ENCODE data around the gene ANKRD33B. TPM values are rescaled to one million over a fixed set of nuclear protein-coding genes. Genes with fewer than 3 reads are reported as not detected.

ANKRD33B gene
- polyA plus RNA-seq, 1 donor (not counting 4 experiments of a cell fraction or from before 2014, with no cell fraction given), result 1.9 TPM

GRCh38 chr5:10536511-10536910 is 27.4 kb upstream of the ANKRD33B start:
- no peaks in the 10 kb centered on the region for H3K9me1 ChIP-seq (ENCODE audit: control insufficient read depth, extremely low read depth, insufficient read depth, low read length)
- H4K20me1 ChIP-seq (ENCODE audit: control insufficient read depth, extremely low read depth, insufficient read depth, low read length), result no peaks in the 10 kb centered on the region
- no peak overlapping the region for H3K4me3 ChIP-seq (ENCODE audit: control insufficient read depth in 2 of 3, extremely low read depth in 1 of 3, insufficient read depth in 2 of 3, low read depth in 1 of 3, low read length in 3 of 3)
- peaks cover 16% of the 10 kb centered on the region for H3K4me1 ChIP-seq (ENCODE audit: control insufficient read depth, extremely low read depth, insufficient read depth, low read length)
- no peaks in the 10 kb centered on the region for H3K9me3 ChIP-seq (ENCODE audit: control insufficient read depth, low read depth, low read length)
- H3K27me3 ChIP-seq (ENCODE audit: control insufficient read depth, extremely low read depth, insufficient read depth, low read length), result peaks cover 7% of the 10 kb centered on the region
- H2AFZ ChIP-seq (ENCODE audit: control insufficient read depth, low read length), result no peak overlapping the region
- H3K36me3 ChIP-seq (ENCODE audit: control insufficient read depth in 2 of 2, extremely low read depth in 1 of 2, insufficient read depth in 2 of 2, low read length in 2 of 2), result no peaks in the 10 kb centered on the region
- no peak for TF ChIP-seq EZH2 (IDR thresholded peaks at IDR 0.05; ENCODE audit: low read length)
- TF ChIP-seq CTCF (optimal IDR thresholded peaks at IDR 0.05 in 1 of 3, IDR thresholded peaks at IDR 0.05 in 1 of 3, conservative IDR thresholded peaks at IDR 0.05 in 1 of 3; ENCODE audit: extremely low read depth in 1 of 3, insufficient read depth in 2 of 3, low read length in 3 of 3), result no peak
- FAIRE-seq (no peak), DNase-seq (ENCODE audit: low read depth, low spot score) (no peak)
- H3K27ac ChIP-seq (ENCODE audit: control insufficient read depth, insufficient read depth, low read length), result no peak overlapping the region
- H3K4me2 ChIP-seq (ENCODE audit: control insufficient read depth, extremely low read depth, insufficient read depth, low read depth, low read length), result no peak overlapping the region
- dilution Hi-C loops (cut with MboI; ENCODE audit: extremely low pct_ligation_motif_present, low sequenced_read_pairs), result no loop called here
- H3K9ac ChIP-seq (ENCODE audit: control insufficient read depth, extremely low read depth, insufficient read depth, low read length), result no peak overlapping the region
- H3K79me2 ChIP-seq (ENCODE audit: control insufficient read depth, insufficient read depth, low read length), result no peaks in the 10 kb centered on the region

GRCh38 chr5:10536931-10537579 is 26.8 kb upstream of the ANKRD33B start:
- Histone ChIP-seq H3K27me3 (ENCODE audit: control insufficient read depth, extremely low read depth, insufficient read depth, low read length) (peaks cover 7% of the 10 kb centered on the region), H3K36me3 (ENCODE audit: control insufficient read depth in 2 of 2, extremely low read depth in 1 of 2, insufficient read depth in 2 of 2, low read length in 2 of 2) (no peaks in the 10 kb centered on the region), H3K79me2 (ENCODE audit: control insufficient read depth, insufficient read depth, low read length) (no peaks in the 10 kb centered on the region), H3K9me1 (ENCODE audit: control insufficient read depth, extremely low read depth, insufficient read depth, low read length) (no peaks in the 10 kb centered on the region), H4K20me1 (ENCODE audit: control insufficient read depth, extremely low read depth, insufficient read depth, low read length) (no peaks in the 10 kb centered on the region), H3K27ac (ENCODE audit: control insufficient read depth, insufficient read depth, low read length) (no peak overlapping the region), H3K4me2 (ENCODE audit: control insufficient read depth, extremely low read depth, insufficient read depth, low read depth, low read length) (no peak overlapping the region), H3K9ac (ENCODE audit: control insufficient read depth, extremely low read depth, insufficient read depth, low read length) (no peak overlapping the region), H3K4me3 (ENCODE audit: control insufficient read depth in 2 of 3, extremely low read depth in 1 of 3, insufficient read depth in 2 of 3, low read depth in 1 of 3, low read length in 3 of 3) (no peak overlapping the region), H3K9me3 (ENCODE audit: control insufficient read depth, low read depth, low read length) (no peaks in the 10 kb centered on the region), H3K4me1 (ENCODE audit: control insufficient read depth, extremely low read depth, insufficient read depth, low read length) (peaks cover 16% of the 10 kb centered on the region), H2AFZ (ENCODE audit: control insufficient read depth, low read length) (no peak overlapping the region)
- DNase-seq (ENCODE audit: low read depth, low spot score) (no peak), FAIRE-seq (no peak)
- dilution Hi-C loops (cut with MboI; ENCODE audit: extremely low pct_ligation_motif_present, low sequenced_read_pairs), result no loop called here
- TF ChIP-seq EZH2 (IDR thresholded peaks at IDR 0.05; ENCODE audit: low read length) (no peak), CTCF (optimal IDR thresholded peaks at IDR 0.05 in 1 of 3, IDR thresholded peaks at IDR 0.05 in 1 of 3, conservative IDR thresholded peaks at IDR 0.05 in 1 of 3; ENCODE audit: extremely low read depth in 1 of 3, insufficient read depth in 2 of 3, low read length in 3 of 3) (no peak)

All from keratinocyte (primary cell).